SU-DHL-6 (cell line): ENCODE measurements around the gene WDR19.
"Not testable (repeated sequence)": the region's sequence is repeated elsewhere in the genome, so short reads cannot be mapped to it uniquely, and the experiment has no call there.

ENCODE experiments used
- H2AFZ ChIP-seq: fragments of 200-600 bp; sonication (generic); 2 replicates; pipeline ENCODE4 v1.6.1; 2014; ENCODE audit warnings: low read depth, mild to moderate bottlenecking, moderate library complexity, mixed read lengths, antibody characterized with exemption, low read length; ENCODE audit not compliant: severe bottlenecking
- H3F3A ChIP-seq: fragments of 200-600 bp; shearing (Covaris generic); 2 replicates; pipeline ENCODE4 v1.6.0; 2016; ENCODE audit warnings: antibody characterized with exemption, mild to moderate bottlenecking; ENCODE audit not compliant: insufficient read depth
- H3K27ac ChIP-seq: fragments of 200-600 bp; sonication (generic); 2 replicates; pipeline ENCODE4 v1.5.1; 2016; ENCODE audit warnings: low read depth, mild to moderate bottlenecking, low read length, moderate library complexity, mixed read lengths
- H3K27me3 ChIP-seq: fragments of 200-600 bp; sonication (generic), shearing (Covaris generic); 2 replicates; pipeline ENCODE4 v1.6.0; 2014; ENCODE audit warnings: mild to moderate bottlenecking, low read length
- H3K36me3 ChIP-seq: fragments of 200-600 bp; sonication (generic); 2 replicates; pipeline ENCODE4 v1.6.1; 2014; ENCODE audit warnings: mild to moderate bottlenecking, low read length, mixed read lengths
- H3K4me2 ChIP-seq: fragments of 300-600, 200-600 bp; shearing (Covaris generic), sonication (generic); 2 replicates; pipeline ENCODE4 v1.6.0; 2014; ENCODE audit warnings: low read length, low read depth, mild to moderate bottlenecking; ENCODE audit not compliant: poor library complexity, severe bottlenecking
- H3K4me3 ChIP-seq: fragments of 200-600 bp; sonication (generic); 2 replicates; pipeline ENCODE4 v1.5.1; 2014; ENCODE audit warnings: antibody characterized with exemption, low read length, mild to moderate bottlenecking, mixed read lengths; ENCODE audit not compliant: insufficient read depth, poor library complexity, severe bottlenecking
- H3K79me2 ChIP-seq: fragments of 200-600 bp; sonication (generic); 2 replicates; pipeline ENCODE4 v1.6.1; 2014; ENCODE audit warnings: mild to moderate bottlenecking, low read length, moderate library complexity; ENCODE audit not compliant: insufficient read depth
- H3K9ac ChIP-seq: fragments of 200-600 bp; sonication (generic); 2 replicates; pipeline ENCODE4 v1.7.0; 2014; ENCODE audit warnings: mild to moderate bottlenecking, low read length
- H3K9me2 ChIP-seq: fragments of 200-600 bp; sonication (generic); replicated peaks from 2 replicates; pipeline ENCODE4 v1.6.1; 2014; ENCODE audit warnings: low read length; ENCODE audit not compliant: insufficient read depth
- H3K9me3 ChIP-seq: fragments of 200-600 bp; sonication (generic); 2 replicates; pipeline ENCODE4 v1.6.1; 2014; ENCODE audit warnings: low read length, mixed read lengths; ENCODE audit not compliant: insufficient read depth
- H4K20me1 ChIP-seq: fragments of 200-600 bp; sonication (generic); 2 replicates; pipeline ENCODE4 v1.6.1; 2014; ENCODE audit warnings: low read depth, mild to moderate bottlenecking, antibody characterized with exemption, low read length, moderate library complexity, mixed read lengths
- EZH2phosphoT487 ChIP-seq: fragments of 200-600 bp; sonication (generic), shearing (Covaris generic); conservative IDR thresholded peaks from 2 replicates; pipeline ENCODE4 v1.6.1; 2018; ENCODE audit warnings: mild to moderate bottlenecking, antibody characterized with exemption, low read length, moderate library complexity, mixed read lengths
- TF ChIP-seq, protein P1 (sequence below): fragments of 200-600 bp; sonication (generic); IDR thresholded peaks from one replicate; pipeline ENCODE4 v1.5.1; 2017; ENCODE audit warnings: antibody characterized with exemption, mild to moderate bottlenecking, low read length, moderate library complexity; ENCODE audit not compliant: insufficient read depth, poor library complexity, severe bottlenecking

Gene WDR19

DNA sequence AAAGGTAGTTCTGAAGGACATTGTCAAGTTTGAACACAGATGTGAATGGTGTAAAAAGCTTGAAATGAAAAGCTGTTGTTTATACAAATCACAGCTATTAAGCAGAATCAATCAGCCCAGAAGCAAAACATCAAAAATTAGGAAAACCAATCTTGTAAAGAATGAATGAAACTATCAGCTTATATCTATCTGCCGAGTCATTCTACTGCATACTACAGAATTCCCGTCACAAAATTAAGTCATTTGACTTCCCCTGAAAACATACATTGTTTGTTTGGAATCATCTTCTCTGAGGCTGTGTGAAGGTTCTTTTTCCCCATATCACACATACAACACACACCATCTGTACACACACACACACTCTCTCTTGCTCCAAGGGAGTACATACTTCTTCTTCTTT is 103.5 kb downstream of the WDR19 start:
- Histone ChIP-seq H3K27me3 (no peaks in the 10 kb centered on the region), H3K36me3 (peaks cover 27% of the 10 kb centered on the region; the same call in 1 of the 2 replicates), H3K9me2 (no peaks in the 10 kb centered on the region), H3K27ac (no peak overlapping the region), H3K79me2 (no peaks in the 10 kb centered on the region), H3F3A (peaks cover 14% of the 10 kb centered on the region), H3K9ac (no peak overlapping the region), H3K9me3 (no peaks in the 10 kb centered on the region), H2AFZ (no peak overlapping the region), H3K4me2 (no peak overlapping the region), H4K20me1 (no peaks in the 10 kb centered on the region), H3K4me3 (no peak overlapping the region)
- TF ChIP-seq, protein P1, sequence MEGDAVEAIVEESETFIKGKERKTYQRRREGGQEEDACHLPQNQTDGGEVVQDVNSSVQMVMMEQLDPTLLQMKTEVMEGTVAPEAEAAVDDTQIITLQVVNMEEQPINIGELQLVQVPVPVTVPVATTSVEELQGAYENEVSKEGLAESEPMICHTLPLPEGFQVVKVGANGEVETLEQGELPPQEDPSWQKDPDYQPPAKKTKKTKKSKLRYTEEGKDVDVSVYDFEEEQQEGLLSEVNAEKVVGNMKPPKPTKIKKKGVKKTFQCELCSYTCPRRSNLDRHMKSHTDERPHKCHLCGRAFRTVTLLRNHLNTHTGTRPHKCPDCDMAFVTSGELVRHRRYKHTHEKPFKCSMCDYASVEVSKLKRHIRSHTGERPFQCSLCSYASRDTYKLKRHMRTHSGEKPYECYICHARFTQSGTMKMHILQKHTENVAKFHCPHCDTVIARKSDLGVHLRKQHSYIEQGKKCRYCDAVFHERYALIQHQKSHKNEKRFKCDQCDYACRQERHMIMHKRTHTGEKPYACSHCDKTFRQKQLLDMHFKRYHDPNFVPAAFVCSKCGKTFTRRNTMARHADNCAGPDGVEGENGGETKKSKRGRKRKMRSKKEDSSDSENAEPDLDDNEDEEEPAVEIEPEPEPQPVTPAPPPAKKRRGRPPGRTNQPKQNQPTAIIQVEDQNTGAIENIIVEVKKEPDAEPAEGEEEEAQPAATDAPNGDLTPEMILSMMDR, result no peak
- no peak for TF ChIP-seq EZH2phosphoT487

GRCh38 chr4:39286263-39286662 is 103.9 kb downstream of the WDR19 start:
- no peaks in the 10 kb centered on the region for H3K9me3 ChIP-seq
- no peaks in the 10 kb centered on the region for H3K27me3 ChIP-seq
- no peaks in the 10 kb centered on the region for H3K9me2 ChIP-seq
- no peaks in the 10 kb centered on the region for H4K20me1 ChIP-seq
- H3K27ac ChIP-seq, result no peak overlapping the region
- no peaks in the 10 kb centered on the region for H3K79me2 ChIP-seq
- no peak overlapping the region for H3K4me2 ChIP-seq
- no peak overlapping the region for H2AFZ ChIP-seq
- TF ChIP-seq EZH2phosphoT487, result no peak
- H3K9ac ChIP-seq, result no peak overlapping the region
- H3K36me3 ChIP-seq, result peaks cover 31% of the 10 kb centered on the region; the same call in 1 of the 2 replicates
- H3K4me3 ChIP-seq, result no peak overlapping the region
- peaks cover 14% of the 10 kb centered on the region for H3F3A ChIP-seq

- TF ChIP-seq EZH2phosphoT487, result no peak
- TF ChIP-seq, protein P1, result no peak
- Histone ChIP-seq H3K27ac (no peak overlapping the region), H3K79me2 (no peaks in the 10 kb centered on the region), H3K9me3 (no peaks in the 10 kb centered on the region), H4K20me1 (no peaks in the 10 kb centered on the region), H3F3A (peaks cover 14% of the 10 kb centered on the region), H3K9ac (no peak overlapping the region), H3K4me3 (no peak overlapping the region), H3K27me3 (no peaks in the 10 kb centered on the region), H3K36me3 (peaks cover 41% of the 10 kb centered on the region; the same call in 1 of the 2 replicates), H3K9me2 (no peaks in the 10 kb centered on the region), H2AFZ (no peak overlapping the region), H3K4me2 (no peak overlapping the region)
Observed at GRCh38 chr4:39287223-39287622, 104.9 kb downstream of the WDR19 start.

- Histone ChIP-seq H3K9me3 (no peaks in the 10 kb centered on the region), H3K4me2 (no peak overlapping the region), H3K36me3 (peaks cover 40% of the 10 kb centered on the region; the same call in 1 of the 2 replicates), H3K4me3 (no peak overlapping the region), H3K9ac (no peak overlapping the region), H3K27me3 (no peaks in the 10 kb centered on the region), H3K79me2 (no peaks in the 10 kb centered on the region), H4K20me1 (no peaks in the 10 kb centered on the region), H3K9me2 (no peaks in the 10 kb centered on the region), H3F3A (no peaks in the 10 kb centered on the region), H2AFZ (no peak overlapping the region), H3K27ac (no peak overlapping the region)
- no peak for TF ChIP-seq EZH2phosphoT487
- TF ChIP-seq, protein P1, result no peak
Observed at GRCh38 chr4:39291686-39292085, 109.4 kb downstream of the WDR19 start.

DNA sequence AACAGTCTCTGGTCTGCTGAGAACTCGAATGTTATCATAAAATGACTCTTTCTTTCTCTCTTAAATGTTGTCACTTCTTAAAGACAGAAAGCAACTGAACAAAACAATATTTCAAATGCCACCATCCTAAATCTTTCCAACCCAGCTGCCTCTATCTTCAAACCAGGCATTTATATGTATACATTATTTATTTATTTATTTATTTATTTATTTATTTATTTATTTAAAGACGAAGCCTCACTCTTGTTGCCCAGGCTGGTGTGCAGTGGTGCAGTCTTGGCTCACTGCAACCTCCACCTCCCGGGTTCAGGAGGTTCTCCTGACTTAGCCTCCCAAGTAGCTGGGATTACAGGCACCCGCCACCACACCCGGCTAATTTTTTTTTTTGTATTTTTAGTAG is 110.1 kb downstream of the WDR19 start:
- H4K20me1 ChIP-seq, H2AFZ ChIP-seq, H3K9me2 ChIP-seq, H3F3A ChIP-seq, H3K27ac ChIP-seq, H3K79me2 ChIP-seq, H3K9ac ChIP-seq, H3K27me3 ChIP-seq, H3K9me3 ChIP-seq, H3K4me2 ChIP-seq, H3K4me3 ChIP-seq: not testable (repeated sequence)
- H3K36me3 ChIP-seq, result peaks cover 40% of the 10 kb centered on the region; the same call in 1 of the 2 replicates
